ENCODE results near the gene WDR27. TPM values are rescaled to one million over a fixed set of nuclear protein-coding genes. Genes with fewer than 3 reads are reported as not detected.
A peak's percentile ranks its signal among the peaks of the same experiment; 100 is the strongest.

Gene WDR27
- total RNA-seq, 2 experiments from 2014 or later, result 77.2 to 108 TPM

- BruUV-seq (replicated peaks), result no TSS peak
- TF ChIP-seq EZH2phosphoT487 (IDR thresholded peaks at IDR 0.05; ENCODE audit: borderline replicate concordance, low read depth, low read length), result no peak
- TF ChIP-seq CTCF (conservative IDR thresholded peaks at IDR 0.05; ENCODE audit: low read length), result no peak
- Histone ChIP-seq H3K36me3 (ENCODE audit: insufficient read depth, low read length) (peaks cover 8% of the 10 kb centered on the region), H3K4me1 (ENCODE audit: insufficient read depth, low read length, poor library complexity, severe bottlenecking) (peaks cover 26% of the 10 kb centered on the region), H2AFZ (ENCODE audit: low read length) (peak within 1 kb of the TSS; percentile 88), H3K9me2 (ENCODE audit: insufficient read depth, low read length) (no peaks in the 10 kb centered on the region), H3K9me3 (ENCODE audit: low read length) (no peaks in the 10 kb centered on the region), H3K79me2 (ENCODE audit: insufficient read depth, low read depth, low read length) (peaks cover 37% of the 10 kb centered on the region), H3K4me2 (ENCODE audit: low read length) (peak within 1 kb of the TSS; percentile 96), H4K20me1 (ENCODE audit: insufficient read depth, low read length) (peaks cover 18% of the 10 kb centered on the region), H3K27ac (ENCODE audit: low read depth, low read length, poor library complexity, severe bottlenecking) (peak within 1 kb of the TSS; percentile 86), H3K4me3 (ENCODE audit: low read depth, low read length, poor library complexity, severe bottlenecking) (peak within 1 kb of the TSS; percentile 83)
- peak; percentile 84 for DNase-seq (ENCODE audit: low spot score)
- intact Hi-C loops (cut with micrococcal nuclease; ENCODE audit: unreplicated experiment), result loop anchor here (1.0 kb wide), 1 partner anchor 27 kb away; the partner anchor contains the start of genes DYNLT2 and ERMARD
- POLR2A ChIA-PET, result interaction anchor here (1.1 to 2.7 kb wide), 5 partner anchors 10 to 25 kb away, joined by 5 to 12 read pairs (median 5); partner anchors contain the start of gene C6orf120
- CTCF ChIA-PET (ENCODE audit: unreplicated experiment), result no interaction called here
Measured at GRCh38 chr6:169724494-169725124, 22.8 kb upstream of the WDR27 start, which contains the start of gene PHF10. Gene PHF10, minus strand, starts transcription at chr6:169724500. Its CDS starts 569 bp downstream, at chr6:169723931.

GRCh38 chr6:169723991-169724493 is 22.2 kb upstream of the WDR27 start:
- H4K20me1 ChIP-seq (ENCODE audit: insufficient read depth, low read length), result peaks cover 21% of the 10 kb centered on the region
- no peaks in the 10 kb centered on the region for H3K9me2 ChIP-seq (ENCODE audit: insufficient read depth, low read length)
- POLR2A ChIA-PET, result interaction anchor here (3.2 kb wide), 1 partner anchor 15 kb away, joined by 37 read pairs; no protein-coding TSS in a partner anchor
- intact Hi-C loops (cut with micrococcal nuclease; ENCODE audit: unreplicated experiment), result loop anchor here (1.0 kb wide), 1 partner anchor 22 kb away; the partner anchor contains the start of genes C6orf120 and WDR27
- peaks cover 42% of the 10 kb centered on the region for H3K79me2 ChIP-seq (ENCODE audit: insufficient read depth, low read depth, low read length)
- TF ChIP-seq EZH2phosphoT487 (IDR thresholded peaks at IDR 0.05; ENCODE audit: borderline replicate concordance, low read depth, low read length) (no peak), CTCF (conservative IDR thresholded peaks at IDR 0.05; ENCODE audit: low read length) (no peak)
- CTCF ChIA-PET (ENCODE audit: unreplicated experiment), result no interaction called here
- BruUV-seq (replicated peaks), result no TSS peak
- H3K27ac ChIP-seq (ENCODE audit: low read depth, low read length, poor library complexity, severe bottlenecking), result peak overlapping the region; percentile 41
- H3K36me3 ChIP-seq (ENCODE audit: insufficient read depth, low read length), result peaks cover 14% of the 10 kb centered on the region
- no peak overlapping the region; the same call in 1 of the 2 replicates for H3K4me2 ChIP-seq (ENCODE audit: low read length)
- DNase-seq (ENCODE audit: low spot score), result peak; percentile 58
- peak overlapping the region; percentile 69 for H3K4me3 ChIP-seq (ENCODE audit: low read depth, low read length, poor library complexity, severe bottlenecking)
- H2AFZ ChIP-seq (ENCODE audit: low read length), result no peak overlapping the region
- peaks cover 26% of the 10 kb centered on the region for H3K4me1 ChIP-seq (ENCODE audit: insufficient read depth, low read length, poor library complexity, severe bottlenecking)
- H3K9me3 ChIP-seq (ENCODE audit: low read length), result no peaks in the 10 kb centered on the region
